Measurements from ENCODE around the gene RHBDD1. TPM values are rescaled to one million over a fixed set of nuclear protein-coding genes. Genes with fewer than 3 reads are reported as not detected.
A peak's percentile ranks its signal among the peaks of the same experiment; 100 is the strongest.

Gene RHBDD1
- total and polyA plus RNA-seq, 12 donors: 3.9 to 47.8 (median 25.9) TPM

DNA sequence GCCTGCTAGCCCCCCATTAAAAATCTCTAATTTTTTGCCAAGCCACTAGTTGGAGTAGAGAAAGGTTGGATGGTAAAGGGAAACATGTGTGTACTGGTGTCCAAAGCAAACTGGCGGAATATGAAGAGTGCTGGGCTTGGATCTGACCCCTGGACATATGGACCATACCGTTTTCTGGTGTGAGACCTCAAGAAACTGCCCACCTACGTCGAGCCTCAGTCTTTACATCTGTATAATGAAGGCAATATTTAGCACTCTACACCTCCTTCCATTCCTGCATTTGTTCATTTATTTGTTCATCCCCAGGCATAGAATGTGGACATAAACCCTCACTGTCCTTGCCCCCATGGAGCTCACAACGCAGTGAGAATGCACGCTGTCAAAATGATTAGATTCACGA, 142.4 kb downstream of the RHBDD1 start:
- H3K4me3 ChIP-seq: no peak overlapping the region
- no peaks in the 10 kb centered on the region for H3K4me1 ChIP-seq (replicated peaks in 1 of 2)
- 95 to 96% (median 96%) methylated on average over 7 of the region's 7 CpGs for WGBS, 4 donors
- H3K27me3 ChIP-seq: no peaks in the 10 kb centered on the region
- intact Hi-C loops (cut with DNase I): no loop called here
- DNase-seq: no peak
- H3K36me3 ChIP-seq (replicated peaks in 1 of 2): no peaks in the 10 kb centered on the region
- H3K27ac ChIP-seq: no peak overlapping the region
- TF ChIP-seq POLR2A (IDR thresholded peaks at IDR 0.05): no peak
- TF ChIP-seq, protein P1, sequence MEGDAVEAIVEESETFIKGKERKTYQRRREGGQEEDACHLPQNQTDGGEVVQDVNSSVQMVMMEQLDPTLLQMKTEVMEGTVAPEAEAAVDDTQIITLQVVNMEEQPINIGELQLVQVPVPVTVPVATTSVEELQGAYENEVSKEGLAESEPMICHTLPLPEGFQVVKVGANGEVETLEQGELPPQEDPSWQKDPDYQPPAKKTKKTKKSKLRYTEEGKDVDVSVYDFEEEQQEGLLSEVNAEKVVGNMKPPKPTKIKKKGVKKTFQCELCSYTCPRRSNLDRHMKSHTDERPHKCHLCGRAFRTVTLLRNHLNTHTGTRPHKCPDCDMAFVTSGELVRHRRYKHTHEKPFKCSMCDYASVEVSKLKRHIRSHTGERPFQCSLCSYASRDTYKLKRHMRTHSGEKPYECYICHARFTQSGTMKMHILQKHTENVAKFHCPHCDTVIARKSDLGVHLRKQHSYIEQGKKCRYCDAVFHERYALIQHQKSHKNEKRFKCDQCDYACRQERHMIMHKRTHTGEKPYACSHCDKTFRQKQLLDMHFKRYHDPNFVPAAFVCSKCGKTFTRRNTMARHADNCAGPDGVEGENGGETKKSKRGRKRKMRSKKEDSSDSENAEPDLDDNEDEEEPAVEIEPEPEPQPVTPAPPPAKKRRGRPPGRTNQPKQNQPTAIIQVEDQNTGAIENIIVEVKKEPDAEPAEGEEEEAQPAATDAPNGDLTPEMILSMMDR (IDR thresholded peaks at IDR 0.05): no peak
- H3K9me3 ChIP-seq (replicated peaks in 1 of 3): no peaks in the 10 kb centered on the region

DNA sequence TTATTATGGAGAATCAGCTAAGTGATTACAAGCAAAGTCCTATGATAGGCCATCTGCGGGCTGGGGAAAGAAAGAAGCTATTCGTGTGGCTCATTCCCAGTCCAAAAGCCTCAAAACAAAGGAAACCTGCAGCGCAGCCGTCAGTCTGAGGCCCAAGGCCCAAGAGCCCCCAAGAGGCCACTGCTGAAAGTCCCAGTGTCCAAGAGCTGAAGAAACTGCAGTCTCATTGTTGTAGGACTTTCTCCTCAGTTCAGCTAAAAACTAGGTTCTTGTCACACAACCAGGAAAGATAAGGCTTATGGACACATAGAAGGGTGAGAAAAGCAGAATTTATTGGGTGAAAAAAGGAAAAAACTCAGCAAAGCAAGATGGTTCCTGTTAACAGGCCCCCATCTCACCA, 143.2 kb downstream of the RHBDD1 start:
- TF ChIP-seq, protein P1 (IDR thresholded peaks at IDR 0.05): no peak
- TF ChIP-seq POLR2A (IDR thresholded peaks at IDR 0.05): no peak
- Histone ChIP-seq H3K27ac (no peak overlapping the region), H3K36me3 (replicated peaks in 1 of 2) (no peaks in the 10 kb centered on the region), H3K4me1 (replicated peaks in 1 of 2) (no peaks in the 10 kb centered on the region), H3K9me3 (replicated peaks in 1 of 3) (no peaks in the 10 kb centered on the region), H3K4me3 (no peak overlapping the region), H3K27me3 (no peaks in the 10 kb centered on the region)
- intact Hi-C loops (cut with DNase I): no loop called here
- 88 to 98% (median 95%) methylated on average over 4 of the region's 4 CpGs for WGBS, 4 donors
- DNase-seq: no peak

DNA sequence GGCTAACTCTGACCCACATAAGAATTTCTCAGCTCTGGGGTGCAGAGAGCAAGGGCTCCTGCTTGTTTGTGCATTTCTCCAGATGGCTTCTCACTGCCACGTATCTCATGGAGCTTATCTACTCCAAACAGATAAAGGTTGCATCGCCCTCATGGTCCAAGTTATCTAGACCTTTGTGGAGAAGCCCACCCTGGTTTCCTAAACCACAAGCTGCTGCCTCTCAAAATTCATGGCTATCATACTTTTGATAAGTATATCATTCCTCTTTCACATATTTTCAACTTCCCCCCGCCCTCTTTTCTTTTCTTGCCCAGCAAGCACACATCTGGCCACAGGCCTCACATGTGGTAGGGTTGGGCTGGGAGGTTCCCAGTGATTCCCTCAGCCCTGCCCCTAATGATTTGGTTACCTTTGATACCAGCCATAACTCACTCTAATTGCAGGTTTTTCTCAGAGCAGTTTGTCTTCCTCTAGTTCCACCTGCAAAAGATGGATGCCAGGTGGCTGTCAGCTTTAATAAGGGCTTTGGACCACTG, 146.0 kb downstream of the RHBDD1 start:
- Histone ChIP-seq H3K36me3 (replicated peaks in 1 of 2) (no peaks in the 10 kb centered on the region), H3K4me1 (replicated peaks in 1 of 2) (peaks cover 0 to 17% of the 10 kb centered on the region in 2 donors), H3K27ac (no peak overlapping the region), H3K27me3 (no peaks in the 10 kb centered on the region), H3K9me3 (replicated peaks in 1 of 3) (no peaks in the 10 kb centered on the region), H3K4me3 (no peak overlapping the region)
- intact Hi-C loops (cut with DNase I): loop anchor here (5.0 to 10.0 kb wide), 2 partner anchors 177 to 1315 kb away; no protein-coding TSS in a partner anchor
- 83 to 86% (median 85%) methylated on average over 3 of the region's 3 CpGs for WGBS, 4 donors
- DNase-seq: no peak
- TF ChIP-seq, protein P1 (IDR thresholded peaks at IDR 0.05): no peak
- TF ChIP-seq POLR2A (IDR thresholded peaks at IDR 0.05): no peak

DNA sequence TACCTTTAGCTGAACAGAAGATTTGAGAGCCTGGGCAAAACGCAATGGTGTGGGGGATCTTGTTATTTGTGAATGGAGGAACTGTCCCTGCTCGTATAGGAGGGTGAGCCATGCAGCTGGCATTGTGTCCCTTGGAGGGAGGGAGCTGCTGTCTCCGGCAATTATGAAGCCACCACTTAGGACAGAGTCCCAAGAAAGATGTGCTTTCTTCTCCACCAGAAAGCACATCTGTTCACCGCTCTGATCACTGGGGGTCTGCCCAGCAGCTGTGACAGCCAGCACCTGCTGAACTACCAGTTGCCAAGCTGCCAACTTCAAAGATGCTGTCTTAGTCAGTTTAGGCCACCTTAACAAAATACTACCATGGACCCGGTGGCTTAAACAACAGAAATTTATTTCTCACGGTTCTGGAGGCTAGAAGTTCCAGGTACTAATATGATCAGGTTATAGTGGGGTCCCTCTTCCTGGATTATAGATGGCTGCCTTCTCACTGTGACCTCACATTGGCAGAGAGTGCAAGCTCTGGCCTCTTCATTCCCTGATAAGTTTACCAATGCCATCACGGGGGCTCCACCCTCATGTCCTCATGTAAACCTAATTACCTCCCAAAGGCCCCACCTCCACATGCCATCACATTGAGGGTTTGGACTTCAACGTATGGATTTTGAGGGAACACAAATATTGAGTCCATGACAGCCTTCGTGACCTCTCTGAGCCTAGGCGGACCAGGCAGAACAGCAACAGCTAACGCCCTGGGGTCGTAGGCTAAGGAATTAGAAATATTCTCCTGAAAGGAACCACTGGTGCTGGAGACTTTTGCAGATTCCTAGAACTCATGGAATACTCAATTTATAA, 148.3 kb downstream of the RHBDD1 start:
- Histone ChIP-seq H3K27ac (peak overlapping the region in 1 of 5 donors; percentile 19), H3K9me3 (replicated peaks in 1 of 3) (no peaks in the 10 kb centered on the region), H3K4me3 (no peak overlapping the region), H3K4me1 (replicated peaks in 1 of 2) (peaks cover 0 to 17% of the 10 kb centered on the region in 2 donors), H3K27me3 (no peaks in the 10 kb centered on the region), H3K36me3 (replicated peaks in 1 of 2) (no peaks in the 10 kb centered on the region)
- TF ChIP-seq, protein P1 (IDR thresholded peaks at IDR 0.05): no peak
- TF ChIP-seq POLR2A (IDR thresholded peaks at IDR 0.05): no peak
- intact Hi-C loops (cut with DNase I): loop anchor here (5.0 to 10.0 kb wide), 2 partner anchors 179 to 1317 kb away; no protein-coding TSS in a partner anchor
- 84 to 92% (median 89%) methylated on average over 12 of the region's 12 CpGs for WGBS, 4 donors
- no peak for DNase-seq
